Colonic mucosa (tissue), 4 donors: ENCODE data around the gene DBH. TPM values are rescaled to one million over a fixed set of nuclear protein-coding genes. Genes with fewer than 3 reads are reported as not detected.

ENCODE experiments used
- DNase-seq: peaks from one replicate; pipeline ENCODE4 v3.0.0-alpha.2; 2020
- H3K27ac ChIP-seq: fragments of 200-600 bp; one replicate; pipeline ENCODE4 v1.8.0; 2021
- H3K27me3 ChIP-seq: fragments of 200-600 bp; one replicate; pipeline ENCODE4 v1.8.0; 2021
- H3K36me3 ChIP-seq: fragments of 200-600 bp; one replicate; pipeline ENCODE4 v1.8.0; 2021
- H3K4me1 ChIP-seq: fragments of 200-600 bp; one replicate; pipeline ENCODE4 v1.8.0; 2021; ENCODE audit warnings: mild to moderate bottlenecking
- H3K4me3 ChIP-seq: fragments of 200-600 bp; one replicate; pipeline ENCODE4 v1.8.0; 2021
- H3K9ac ChIP-seq, 2 donors: one replicate each; pipeline ENCODE4 v1.7.0; 2013; ENCODE audit warnings: control low read depth in 2 of 2, low read depth in 2 of 2, low read length in 2 of 2
- H3K9me3 ChIP-seq: fragments of 200-600 bp; one replicate; pipeline ENCODE4 v1.8.0; 2021
- CTCF ChIP-seq: fragments of 200-600 bp; IDR thresholded peaks from one replicate; pipeline ENCODE4 v1.8.0; 2022; ENCODE audit warnings: antibody characterized with exemption, mild to moderate bottlenecking
- intact Hi-C: fragments of 100-400 bp; cut with DNase I; formaldehyde crosslinking; loops from one replicate; pipeline ENCODE4 v1.14.1; 2022
- total RNA-seq, 2 donors: library from RNA; stranded (reverse); fragmentation: NEBNext Ultra II Directional in 1 of 2; extraction: Animal tissue kit (Norgen Biotek cat#: 25700) in 1 of 2; gene quantifications; one replicate each; pipeline ENCODE4 v1.2.1, GENCODE V29; 2021
- donor health status: healthy.
- donor health status: DM: no; HTN: no; CAD: no.
- donor health status: DM: no; HTN: no; CAD: no.

DBH gene
- total RNA-seq, 2 donors from 2014 or later = not detected

DNA sequence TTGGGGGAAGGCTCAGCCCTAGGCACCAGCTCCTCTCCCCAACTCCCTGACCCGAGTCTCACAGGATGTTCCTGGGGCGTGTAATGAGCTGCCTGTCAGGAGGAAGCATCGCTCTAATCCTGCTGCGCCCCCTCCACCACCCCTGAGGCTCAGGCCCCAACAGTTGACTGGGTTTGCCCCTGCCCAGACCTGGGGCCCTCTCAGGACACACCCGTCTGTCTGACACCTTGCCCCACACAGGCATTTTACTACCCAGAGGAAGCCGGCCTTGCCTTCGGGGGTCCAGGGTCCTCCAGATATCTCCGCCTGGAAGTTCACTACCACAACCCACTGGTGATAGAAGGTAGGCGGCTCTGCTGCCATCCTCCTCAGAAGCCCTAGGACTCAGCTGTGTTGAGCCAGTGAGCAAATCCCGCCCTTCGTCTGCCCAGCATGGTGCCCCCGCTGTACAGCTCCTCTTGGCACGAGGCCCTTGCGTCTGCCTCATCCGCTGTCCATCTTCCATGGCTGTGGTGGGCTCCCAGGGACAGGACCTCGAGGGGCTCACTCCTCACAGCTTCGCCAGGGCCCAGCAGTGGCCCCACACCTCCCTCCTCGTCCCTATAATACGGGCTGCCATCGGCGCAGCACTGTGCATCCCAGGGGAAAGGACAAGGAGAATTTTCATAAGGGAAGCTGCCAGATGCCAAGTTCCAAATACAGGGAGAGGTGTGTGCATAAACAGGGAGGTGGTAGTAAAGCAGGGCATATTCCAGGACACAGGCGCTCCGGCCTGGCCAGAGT is 8.0 kb downstream of the DBH start:
- DNase-seq = no peak
- Histone ChIP-seq H3K36me3 (no peaks in the 10 kb centered on the region), H3K9ac (no peak overlapping the region), H3K27ac (no peak overlapping the region), H3K4me1 (no peaks in the 10 kb centered on the region), H3K4me3 (no peak overlapping the region), H3K9me3 (no peaks in the 10 kb centered on the region), H3K27me3 (no peaks in the 10 kb centered on the region)
- no peak for TF ChIP-seq CTCF
- intact Hi-C loops = no loop called here

GRCh38 chr9:133645021-133645765 is 9.0 kb downstream of the DBH start:
- Histone ChIP-seq H3K27ac (no peak overlapping the region), H3K36me3 (no peaks in the 10 kb centered on the region), H3K4me1 (no peaks in the 10 kb centered on the region), H3K27me3 (no peaks in the 10 kb centered on the region), H3K4me3 (no peak overlapping the region), H3K9ac (no peak overlapping the region), H3K9me3 (no peaks in the 10 kb centered on the region)
- intact Hi-C loops = no loop called here
- no peak for DNase-seq
- no peak for TF ChIP-seq CTCF

GRCh38 chr9:133647148-133647547 is 11.0 kb downstream of the DBH start:
- TF ChIP-seq CTCF = no peak
- no peaks in the 10 kb centered on the region for H3K4me1 ChIP-seq
- H3K27me3 ChIP-seq = no peaks in the 10 kb centered on the region
- H3K27ac ChIP-seq = no peak overlapping the region
- no peak overlapping the region for H3K4me3 ChIP-seq
- no peak overlapping the region for H3K9ac ChIP-seq
- DNase-seq = no peak
- H3K36me3 ChIP-seq = no peaks in the 10 kb centered on the region
- intact Hi-C loops = no loop called here
- H3K9me3 ChIP-seq = no peaks in the 10 kb centered on the region

DNA sequence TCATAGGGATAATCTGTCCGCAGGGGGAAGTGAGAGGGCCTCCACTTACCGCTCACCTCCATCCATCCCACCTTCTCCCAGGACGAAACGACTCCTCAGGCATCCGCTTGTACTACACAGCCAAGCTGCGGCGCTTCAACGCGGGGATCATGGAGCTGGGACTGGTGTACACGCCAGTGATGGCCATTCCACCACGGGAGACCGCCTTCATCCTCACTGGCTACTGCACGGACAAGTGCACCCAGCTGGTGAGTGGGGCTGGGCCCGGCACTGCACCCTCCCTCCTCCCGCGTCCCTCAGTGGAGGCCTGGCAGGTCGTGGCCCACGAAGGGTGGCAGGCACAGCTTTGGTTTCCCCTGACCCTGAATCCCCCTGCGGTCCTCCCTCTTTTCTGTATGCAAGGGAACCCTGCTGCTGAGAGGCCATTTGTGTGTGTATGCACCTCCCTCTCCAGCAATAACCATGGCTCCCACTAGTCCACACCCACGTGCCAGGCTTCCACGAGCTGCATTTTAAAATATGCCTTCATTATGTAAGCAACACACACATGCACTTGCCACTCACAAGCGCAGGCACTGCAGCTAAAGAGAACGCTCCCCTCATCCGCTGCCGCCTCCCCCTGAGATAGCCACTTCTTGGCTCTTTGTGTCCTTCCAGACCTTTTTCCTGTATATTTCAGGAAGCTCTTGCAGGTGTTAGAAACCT is 11.8 kb downstream of the DBH start:
- no peak for DNase-seq
- Histone ChIP-seq H3K27me3 (no peaks in the 10 kb centered on the region), H3K9me3 (no peaks in the 10 kb centered on the region), H3K9ac (no peak overlapping the region), H3K36me3 (no peaks in the 10 kb centered on the region), H3K4me3 (no peak overlapping the region), H3K27ac (no peak overlapping the region), H3K4me1 (no peaks in the 10 kb centered on the region)
- intact Hi-C loops = no loop called here
- TF ChIP-seq CTCF = no peak

- Histone ChIP-seq H3K4me1 (no peaks in the 10 kb centered on the region), H3K27me3 (no peaks in the 10 kb centered on the region), H3K9me3 (no peaks in the 10 kb centered on the region), H3K27ac (no peak overlapping the region), H3K36me3 (no peaks in the 10 kb centered on the region), H3K9ac (no peak overlapping the region), H3K4me3 (no peak overlapping the region)
- TF ChIP-seq CTCF = no peak
- intact Hi-C loops = no loop called here
- DNase-seq = no peak
These were observed 13.0 kb downstream of the DBH start for GRCh38 chr9:133649194-133649593.
